ENCODE results near the gene LRP1. TPM values are rescaled to one million over a fixed set of nuclear protein-coding genes. Genes with fewer than 3 reads are reported as not detected.

Gene LRP1
- total and polyA plus RNA-seq, 8 donors, result 12.2 to 89.4 (median 24.1) TPM

DNA sequence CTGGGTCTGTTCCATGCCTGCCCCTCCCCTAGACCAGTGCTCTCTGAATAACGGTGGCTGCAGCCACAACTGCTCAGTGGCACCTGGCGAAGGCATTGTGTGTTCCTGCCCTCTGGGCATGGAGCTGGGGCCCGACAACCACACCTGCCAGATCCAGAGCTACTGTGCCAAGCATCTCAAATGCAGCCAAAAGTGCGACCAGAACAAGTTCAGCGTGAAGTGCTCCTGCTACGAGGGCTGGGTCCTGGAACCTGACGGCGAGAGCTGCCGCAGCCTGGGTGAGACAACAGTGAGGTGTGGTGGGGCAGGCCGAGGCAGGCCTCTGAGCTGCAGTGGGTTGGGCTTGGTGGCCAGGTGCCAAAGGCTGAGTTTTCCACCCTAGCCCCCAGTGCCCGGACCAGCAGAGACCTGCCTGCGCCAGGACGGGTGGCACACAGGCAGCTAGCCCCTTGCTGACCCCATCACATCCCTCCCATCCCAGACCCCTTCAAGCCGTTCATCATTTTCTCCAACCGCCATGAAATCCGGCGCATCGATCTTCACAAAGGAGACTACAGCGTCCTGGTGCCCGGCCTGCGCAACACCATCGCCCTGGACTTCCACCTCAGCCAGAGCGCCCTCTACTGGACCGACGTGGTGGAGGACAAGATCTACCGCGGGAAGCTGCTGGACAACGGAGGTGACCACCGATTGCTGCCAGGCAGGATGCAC is 47.3 kb downstream of the LRP1 start:
- FAIRE-seq, result no peak
- no peak overlapping the region for H3K4me3 ChIP-seq
- no peaks in the 10 kb centered on the region for H3K9me3 ChIP-seq
- ATAC-seq, result peak; percentile 61 to 75 (median 70)
- H3K27ac ChIP-seq, result no peak overlapping the region
- intact Hi-C loops (cut with DNase I), result loop anchor here in 1 of 3 donors (10.0 kb wide), 1 partner anchor 111 kb away; no protein-coding TSS in a partner anchor
- H3K4me1 ChIP-seq, result no peaks in the 10 kb centered on the region
- TF ChIP-seq, protein P1, sequence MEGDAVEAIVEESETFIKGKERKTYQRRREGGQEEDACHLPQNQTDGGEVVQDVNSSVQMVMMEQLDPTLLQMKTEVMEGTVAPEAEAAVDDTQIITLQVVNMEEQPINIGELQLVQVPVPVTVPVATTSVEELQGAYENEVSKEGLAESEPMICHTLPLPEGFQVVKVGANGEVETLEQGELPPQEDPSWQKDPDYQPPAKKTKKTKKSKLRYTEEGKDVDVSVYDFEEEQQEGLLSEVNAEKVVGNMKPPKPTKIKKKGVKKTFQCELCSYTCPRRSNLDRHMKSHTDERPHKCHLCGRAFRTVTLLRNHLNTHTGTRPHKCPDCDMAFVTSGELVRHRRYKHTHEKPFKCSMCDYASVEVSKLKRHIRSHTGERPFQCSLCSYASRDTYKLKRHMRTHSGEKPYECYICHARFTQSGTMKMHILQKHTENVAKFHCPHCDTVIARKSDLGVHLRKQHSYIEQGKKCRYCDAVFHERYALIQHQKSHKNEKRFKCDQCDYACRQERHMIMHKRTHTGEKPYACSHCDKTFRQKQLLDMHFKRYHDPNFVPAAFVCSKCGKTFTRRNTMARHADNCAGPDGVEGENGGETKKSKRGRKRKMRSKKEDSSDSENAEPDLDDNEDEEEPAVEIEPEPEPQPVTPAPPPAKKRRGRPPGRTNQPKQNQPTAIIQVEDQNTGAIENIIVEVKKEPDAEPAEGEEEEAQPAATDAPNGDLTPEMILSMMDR (IDR thresholded peaks at IDR 0.05), result peak in 3 of 4 donors; percentile 20 to 44 (median 36)
- no peaks in the 10 kb centered on the region for H3K27me3 ChIP-seq
- H3K36me3 ChIP-seq, result no peaks in the 10 kb centered on the region
- DNase-seq, result peak in 5 of 6 donors; percentile 43 to 88 (median 71)
- 64 to 67% methylated on average over 29 of the region's 29 CpGs for WGBS, 2 donors

DNA sequence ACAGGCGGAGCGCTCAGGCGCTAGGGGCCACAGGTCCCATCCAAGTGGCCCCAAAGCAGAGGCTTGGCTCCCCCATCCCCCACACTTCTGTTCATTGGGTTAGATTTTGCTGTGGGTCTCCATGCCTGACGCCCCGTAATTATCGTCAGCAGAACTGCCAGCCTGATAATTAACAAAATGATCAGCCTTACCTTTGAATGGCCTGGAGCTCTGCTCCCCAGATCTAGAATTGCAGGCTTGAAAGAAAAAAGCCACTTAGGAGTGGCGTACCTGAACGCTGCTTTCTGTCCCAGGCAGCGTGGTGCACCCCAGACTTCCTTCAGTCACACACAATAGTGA is 47.8 kb downstream of the LRP1 start:
- Histone ChIP-seq H3K36me3 (no peaks in the 10 kb centered on the region), H3K4me1 (no peaks in the 10 kb centered on the region), H3K27ac (no peak overlapping the region), H3K9me3 (no peaks in the 10 kb centered on the region), H3K27me3 (no peaks in the 10 kb centered on the region), H3K4me3 (no peak overlapping the region)
- intact Hi-C loops (cut with DNase I), result loop anchor here in 1 of 3 donors (10.0 kb wide), 1 partner anchor 111 kb away; no protein-coding TSS in a partner anchor
- DNase-seq, result no peak
- TF ChIP-seq, protein P1 (IDR thresholded peaks at IDR 0.05), result peak in 1 of 4 donors; percentile 6
- 91 to 94% methylated on average over 9 of the region's 9 CpGs for WGBS, 2 donors
- no peak for FAIRE-seq
- ATAC-seq, result no peak

DNA sequence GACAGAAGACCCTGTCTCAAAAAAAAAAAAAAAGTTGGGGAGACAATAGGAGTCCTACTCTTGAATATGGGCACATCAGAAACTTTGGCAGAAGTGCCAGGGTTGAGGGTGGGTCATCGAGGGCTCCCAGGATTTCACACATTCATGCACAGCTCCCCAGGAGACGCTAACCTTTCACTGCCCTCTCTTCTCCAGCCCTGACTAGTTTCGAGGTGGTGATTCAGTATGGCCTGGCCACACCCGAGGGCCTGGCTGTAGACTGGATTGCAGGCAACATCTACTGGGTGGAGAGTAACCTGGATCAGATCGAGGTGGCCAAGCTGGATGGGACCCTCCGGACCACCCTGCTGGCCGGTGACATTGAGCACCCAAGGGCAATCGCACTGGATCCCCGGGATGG is 48.6 kb downstream of the LRP1 start:
- H3K27ac ChIP-seq, result no peak overlapping the region
- intact Hi-C loops (cut with DNase I), result loop anchor here in 1 of 3 donors (10.0 kb wide), 1 partner anchor 112 kb away; no protein-coding TSS in a partner anchor
- 82 to 87% methylated on average over 9 of the region's 9 CpGs for WGBS, 2 donors

DNA sequence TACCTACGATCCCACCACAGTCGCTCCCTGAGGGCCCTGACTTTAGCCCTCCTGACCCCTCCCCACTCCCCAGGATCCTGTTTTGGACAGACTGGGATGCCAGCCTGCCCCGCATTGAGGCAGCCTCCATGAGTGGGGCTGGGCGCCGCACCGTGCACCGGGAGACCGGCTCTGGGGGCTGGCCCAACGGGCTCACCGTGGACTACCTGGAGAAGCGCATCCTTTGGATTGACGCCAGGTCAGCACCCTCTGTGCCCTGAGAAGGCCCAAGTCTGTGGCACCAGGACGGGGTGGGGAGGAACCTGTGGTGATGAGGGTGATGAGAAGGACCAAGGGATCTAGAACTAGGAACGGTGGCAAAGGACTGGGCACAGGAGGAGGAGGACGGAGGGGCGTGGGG is 49.1 kb downstream of the LRP1 start:
- TF ChIP-seq, protein P1 (IDR thresholded peaks at IDR 0.05), result no peak
- intact Hi-C loops (cut with DNase I), result loop anchor here in 1 of 3 donors (10.0 kb wide), 1 partner anchor 113 kb away; no protein-coding TSS in a partner anchor
- FAIRE-seq, result no peak
- WGBS, 2 donors, result 86 to 89% methylated on average over 16 of the region's 16 CpGs
- peak in 1 of 6 donors; percentile 74 for DNase-seq
- no peaks in the 10 kb centered on the region for H3K9me3 ChIP-seq
- no peaks in the 10 kb centered on the region for H3K4me1 ChIP-seq
- no peak for ATAC-seq
- no peak overlapping the region for H3K27ac ChIP-seq
- H3K4me3 ChIP-seq, result no peak overlapping the region
- H3K27me3 ChIP-seq, result no peaks in the 10 kb centered on the region
- no peaks in the 10 kb centered on the region for H3K36me3 ChIP-seq

More for the DNA sequence above, 48.6 kb downstream of the LRP1 start:
- ATAC-seq (no peak), DNase-seq (no peak), FAIRE-seq (no peak)
- TF ChIP-seq, protein P1 (IDR thresholded peaks at IDR 0.05), result no peak
- Histone ChIP-seq H3K36me3 (no peaks in the 10 kb centered on the region), H3K4me3 (no peak overlapping the region), H3K27me3 (no peaks in the 10 kb centered on the region), H3K9me3 (no peaks in the 10 kb centered on the region), H3K4me1 (no peaks in the 10 kb centered on the region)

DNA sequence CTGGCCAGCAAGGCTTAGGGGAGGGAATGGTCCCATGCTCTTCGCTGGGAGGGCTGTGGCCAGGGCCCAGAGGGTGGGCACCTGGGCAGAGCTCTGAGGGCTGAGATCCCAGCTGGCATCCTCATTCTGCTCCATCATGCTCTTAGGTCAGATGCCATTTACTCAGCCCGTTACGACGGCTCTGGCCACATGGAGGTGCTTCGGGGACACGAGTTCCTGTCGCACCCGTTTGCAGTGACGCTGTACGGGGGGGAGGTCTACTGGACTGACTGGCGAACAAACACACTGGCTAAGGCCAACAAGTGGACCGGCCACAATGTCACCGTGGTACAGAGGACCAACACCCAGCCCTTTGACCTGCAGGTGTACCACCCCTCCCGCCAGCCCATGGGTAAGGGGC is 49.9 kb downstream of the LRP1 start:
- FAIRE-seq, result no peak
- intact Hi-C loops (cut with DNase I), result loop anchor here in 1 of 3 donors (10.0 kb wide), 1 partner anchor 113 kb away; no protein-coding TSS in a partner anchor
- H3K4me1 ChIP-seq, result no peaks in the 10 kb centered on the region
- no peak overlapping the region for H3K4me3 ChIP-seq
- 87 to 91% methylated on average over 14 of the region's 14 CpGs for WGBS, 2 donors
- TF ChIP-seq, protein P1 (IDR thresholded peaks at IDR 0.05), result no peak
- H3K27me3 ChIP-seq, result no peaks in the 10 kb centered on the region
- no peaks in the 10 kb centered on the region for H3K36me3 ChIP-seq
- no peak for ATAC-seq
- DNase-seq, result peak in 1 of 6 donors; percentile 49
- H3K9me3 ChIP-seq, result no peaks in the 10 kb centered on the region
- no peak overlapping the region for H3K27ac ChIP-seq

Data from pancreas (tissue), 10 donors.